HG02943 (cell line): ENCODE results near the gene PPFIA1.
"Not testable (repeated sequence)": the region's sequence is repeated elsewhere in the genome, so short reads cannot be mapped to it uniquely, and the experiment has no call there.

Experiments used
- ATAC-seq: cut with Tn5 transposase; IDR thresholded peaks from one replicate; pipeline ENCODE4 v1.9.1; 2021; ENCODE audit warnings: mild to moderate bottlenecking, low read depth, moderate library complexity; ENCODE audit not compliant: unreplicated experiment

Gene PPFIA1

GRCh38 chr11:70407814-70408213 lies 137.3 kb downstream of the PPFIA1 start:
- no peak for ATAC-seq

- not testable (repeated sequence) for ATAC-seq
Measured at GRCh38 chr11:70408326-70408725, 137.8 kb downstream of the PPFIA1 start.

GRCh38 chr11:70409437-70409836 lies 138.9 kb downstream of the PPFIA1 start:
- ATAC-seq, result no peak

DNA sequence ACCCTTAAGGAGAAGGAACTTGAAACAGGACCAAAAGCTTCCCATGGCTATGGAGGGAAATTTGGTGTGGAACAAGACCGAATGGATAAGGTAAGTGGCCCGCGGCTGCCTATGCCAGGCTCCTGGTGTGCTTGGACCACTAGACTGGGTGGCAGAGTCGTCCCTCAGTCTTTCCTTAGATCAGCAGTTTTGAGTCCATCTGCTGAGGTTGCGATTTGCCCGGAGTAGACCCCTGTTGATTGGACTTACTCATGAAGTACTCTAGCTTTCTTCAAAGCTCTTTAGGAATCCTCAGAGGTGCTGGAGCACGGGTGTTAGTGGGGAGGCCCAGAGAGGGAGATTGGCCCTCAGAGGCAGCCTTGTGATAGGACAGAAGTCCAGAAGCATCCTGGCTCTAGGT lies 139.4 kb downstream of the PPFIA1 start:
- no peak for ATAC-seq

DNA sequence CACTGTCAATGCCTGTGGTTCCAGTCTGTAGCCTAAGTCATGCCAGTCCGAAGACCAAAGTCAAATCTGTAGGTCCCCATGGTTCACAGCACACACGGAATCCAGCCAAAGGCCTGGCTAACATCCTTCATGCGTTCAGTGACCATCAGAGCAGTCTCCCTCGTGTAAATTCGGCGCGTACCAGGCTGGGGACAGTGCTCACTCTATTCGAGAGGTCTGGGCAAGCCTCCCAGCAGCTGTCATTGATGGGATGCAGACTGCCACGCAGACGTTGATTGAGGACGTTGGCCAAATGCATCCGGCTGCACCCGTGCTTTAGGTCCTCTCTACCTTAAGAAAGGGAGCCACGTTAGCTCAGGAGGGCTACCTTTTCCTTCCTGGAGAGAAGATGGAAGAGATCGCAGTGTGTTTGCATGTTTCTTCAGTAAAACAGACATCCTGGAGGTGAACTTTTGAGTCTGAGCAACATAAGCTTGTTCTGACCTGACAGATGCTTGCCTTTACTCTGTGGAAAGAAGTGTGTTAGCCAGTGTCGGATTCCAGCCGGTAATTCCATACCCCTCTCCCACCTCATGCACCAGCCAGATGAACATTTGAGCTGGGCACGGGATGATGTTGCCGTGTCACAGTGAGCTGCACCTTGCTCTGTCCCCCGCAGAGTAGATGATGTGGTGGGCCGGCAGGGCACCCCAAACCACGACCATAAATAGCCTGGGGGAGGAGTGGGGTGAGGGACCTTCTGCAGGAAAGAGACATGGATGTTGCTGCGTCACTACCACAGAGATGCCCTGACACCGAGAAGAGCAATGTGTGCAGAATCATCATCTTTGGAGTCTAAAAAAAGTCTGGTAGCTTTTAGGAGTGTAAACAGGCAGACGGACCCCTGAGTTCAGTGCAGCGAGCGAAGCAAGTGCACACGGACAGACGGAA lies 140.1 kb downstream of the PPFIA1 start:
- ATAC-seq, result no peak

- ATAC-seq, result no peak
Measured at GRCh38 chr11:70411713-70412452, 141.4 kb downstream of the PPFIA1 start.

DNA sequence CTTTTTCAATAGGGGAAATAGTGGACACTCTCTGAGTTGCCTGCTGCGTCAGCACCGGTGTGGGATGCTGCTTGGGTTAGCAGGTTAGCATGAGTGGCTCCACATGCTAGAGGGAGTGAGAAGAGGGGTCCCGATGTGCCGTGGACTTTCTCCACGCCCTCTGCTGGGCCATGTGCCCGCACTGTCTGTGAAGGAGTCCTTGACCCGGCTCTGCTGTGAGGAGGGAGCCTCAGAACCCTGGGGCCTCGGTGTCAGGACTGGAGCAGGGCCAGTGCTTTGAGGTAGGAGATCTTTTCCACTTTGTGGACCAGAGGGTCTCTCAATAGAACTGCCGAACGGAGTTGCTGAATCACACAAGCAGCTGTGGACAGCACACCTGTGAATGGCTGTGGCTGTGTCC lies 142.7 kb downstream of the PPFIA1 start:
- no peak for ATAC-seq

DNA sequence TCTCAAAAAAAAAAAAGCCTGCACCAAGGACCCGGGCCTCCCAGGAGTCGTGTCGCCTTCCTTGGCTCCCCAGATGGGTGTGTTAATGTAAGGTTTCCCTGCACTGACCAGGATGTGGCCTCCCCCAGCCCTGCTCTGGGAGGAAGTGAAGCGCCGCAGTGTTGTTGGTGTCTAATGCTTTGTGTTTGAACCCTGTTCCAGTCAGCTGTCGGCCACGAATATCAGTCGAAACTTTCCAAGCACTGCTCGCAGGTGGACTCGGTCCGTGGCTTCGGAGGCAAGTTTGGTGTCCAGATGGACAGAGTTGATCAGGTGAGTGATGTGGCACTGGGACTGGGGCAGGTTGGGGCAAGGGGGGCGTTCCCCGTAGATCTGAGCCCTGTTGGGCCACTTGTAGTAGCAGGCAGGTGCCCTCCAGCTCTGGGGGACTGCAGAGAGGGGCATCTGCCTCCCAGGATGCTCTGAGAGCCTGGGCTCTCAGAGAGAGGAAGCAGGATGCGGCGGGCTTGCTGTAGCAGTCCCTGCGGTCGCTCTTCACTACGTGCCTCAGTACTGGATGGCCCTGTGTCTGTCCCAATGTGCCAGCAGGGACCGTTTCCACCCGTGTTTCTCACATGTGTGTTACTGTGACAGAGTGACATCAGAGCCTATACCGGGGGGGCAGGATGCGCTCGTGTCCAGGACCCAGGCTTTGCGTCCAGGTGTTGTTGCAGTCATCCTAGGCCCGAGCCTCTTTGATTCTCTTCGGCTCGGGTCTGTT lies 144.0 kb downstream of the PPFIA1 start:
- ATAC-seq, result no peak

GRCh38 chr11:70415191-70415590 lies 144.7 kb downstream of the PPFIA1 start:
- no peak for ATAC-seq

DNA sequence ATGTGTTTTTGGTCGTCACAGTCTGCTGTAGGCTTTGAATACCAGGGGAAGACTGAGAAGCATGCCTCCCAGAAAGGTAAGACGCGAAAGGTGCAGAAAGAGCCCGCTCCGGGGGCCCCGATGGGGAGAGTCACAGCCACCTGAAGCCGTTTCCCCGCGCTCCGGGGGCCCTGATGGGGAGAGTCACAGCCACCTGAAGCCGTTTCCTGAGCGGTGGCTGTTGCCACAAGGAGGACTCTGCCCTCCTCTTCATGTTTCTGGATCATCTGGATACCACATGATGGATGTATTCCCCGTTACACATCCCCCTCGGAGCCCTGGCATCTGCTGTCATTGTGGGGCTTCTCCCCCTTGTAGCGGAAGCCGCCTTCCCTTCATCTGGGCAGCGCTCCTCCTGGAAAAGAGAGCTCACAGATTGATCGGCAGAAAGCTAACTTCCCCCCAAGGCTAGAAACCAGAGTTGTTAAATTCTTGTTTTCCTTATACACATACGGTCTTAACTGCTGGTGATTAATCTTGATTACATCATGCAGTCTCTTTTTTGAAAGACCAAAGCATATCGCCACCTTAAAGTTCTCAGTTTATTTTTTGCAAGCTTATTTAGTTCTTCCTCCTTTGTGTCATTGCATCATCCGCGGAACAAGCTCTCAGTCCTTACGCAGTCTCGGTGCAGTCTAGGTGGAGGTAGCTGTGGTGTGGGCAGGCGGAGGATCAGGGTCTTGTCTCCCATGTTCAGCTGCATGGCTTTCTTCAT lies 145.3 kb downstream of the PPFIA1 start:
- no peak for ATAC-seq

DNA sequence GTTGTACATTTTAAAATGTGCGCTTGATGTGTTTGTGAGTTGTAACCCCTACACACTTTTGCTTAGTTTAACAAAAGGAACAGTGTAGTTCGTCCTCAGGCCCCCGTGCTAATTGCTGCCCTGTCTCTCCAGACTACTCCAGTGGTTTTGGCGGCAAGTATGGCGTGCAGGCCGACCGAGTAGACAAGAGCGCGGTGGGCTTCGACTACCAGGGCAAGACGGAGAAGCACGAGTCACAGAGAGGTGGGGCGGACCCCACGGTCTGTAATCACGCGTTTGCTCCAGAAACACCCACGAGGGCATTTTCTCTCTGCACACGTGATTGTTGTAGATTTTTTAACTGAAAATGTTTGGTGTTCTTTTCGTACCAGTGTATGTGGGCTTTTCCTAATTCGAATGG lies 146.4 kb downstream of the PPFIA1 start:
- no peak for ATAC-seq

DNA sequence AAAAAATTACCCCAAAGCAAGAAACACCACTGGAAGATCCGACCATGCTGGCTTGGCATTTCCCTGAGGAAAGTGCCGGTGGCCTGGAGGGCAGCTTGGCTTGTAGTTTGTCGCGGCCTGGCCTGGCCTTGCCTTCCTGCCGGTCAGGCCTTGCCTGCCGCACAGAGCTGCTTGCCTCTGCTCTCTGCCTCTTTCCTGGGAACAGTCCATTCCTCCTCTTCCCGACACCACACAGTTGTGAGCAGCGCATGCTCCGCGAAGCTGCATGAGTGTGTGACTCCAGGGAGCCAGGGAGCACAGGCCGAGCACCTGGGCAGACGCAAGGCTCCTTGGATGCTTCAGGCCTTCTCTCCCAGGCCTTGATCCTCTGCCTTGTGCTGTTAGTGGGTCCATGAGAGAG lies 147.6 kb downstream of the PPFIA1 start:
- ATAC-seq, result no peak

DNA sequence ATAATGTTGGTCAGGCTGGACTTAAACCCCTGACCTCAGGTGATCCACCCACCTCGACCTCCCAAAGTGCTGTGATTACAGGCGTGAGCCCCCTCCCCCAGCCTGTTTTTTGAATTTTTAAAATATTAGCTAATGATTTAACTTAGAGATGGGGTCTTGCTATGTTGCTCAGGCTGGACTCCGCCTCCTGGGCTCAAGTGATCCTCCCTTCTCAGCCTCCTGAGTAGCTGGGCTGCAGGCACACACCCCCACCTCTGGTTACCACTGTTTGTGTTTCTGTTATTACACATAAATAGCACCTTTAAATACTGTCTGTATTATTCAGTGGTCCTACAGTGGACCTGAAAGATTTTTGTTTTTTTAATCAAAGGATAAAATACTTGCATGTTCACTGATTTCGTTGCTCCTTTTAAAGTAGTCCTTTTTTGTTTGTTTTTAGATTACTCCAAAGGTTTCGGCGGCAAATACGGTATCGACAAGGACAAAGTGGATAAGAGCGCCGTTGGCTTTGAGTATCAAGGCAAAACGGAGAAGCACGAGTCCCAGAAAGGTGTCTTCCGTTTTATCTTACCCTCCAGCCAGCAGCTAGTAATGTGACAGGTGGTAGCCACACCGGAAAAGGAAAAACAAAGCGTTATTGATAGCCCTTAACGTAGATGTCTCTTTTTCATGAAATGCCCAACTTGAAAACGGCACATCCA lies 149.0 kb downstream of the PPFIA1 start:
- no peak for ATAC-seq

DNA sequence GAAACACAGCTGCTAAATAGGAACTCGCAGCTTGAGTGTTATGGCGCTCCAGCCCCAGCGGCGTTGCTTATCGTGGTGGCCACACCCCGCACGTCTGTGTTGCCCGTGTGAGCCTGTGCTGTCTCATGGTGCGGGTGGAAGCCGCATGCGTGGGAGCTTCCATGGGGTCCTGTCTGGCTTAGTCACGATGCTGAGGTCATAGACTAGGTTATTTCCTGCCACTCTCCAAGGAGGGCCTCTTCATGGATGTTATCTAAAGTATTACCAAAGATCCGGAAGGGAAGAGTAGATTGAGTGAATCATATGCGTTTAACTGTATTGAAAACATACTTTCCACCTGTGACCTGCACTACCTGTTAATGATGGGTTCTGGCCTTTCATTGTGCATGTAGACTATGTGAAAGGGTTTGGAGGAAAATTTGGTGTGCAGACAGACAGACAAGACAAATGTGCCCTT lies 149.5 kb downstream of the PPFIA1 start:
- no peak for ATAC-seq

DNA sequence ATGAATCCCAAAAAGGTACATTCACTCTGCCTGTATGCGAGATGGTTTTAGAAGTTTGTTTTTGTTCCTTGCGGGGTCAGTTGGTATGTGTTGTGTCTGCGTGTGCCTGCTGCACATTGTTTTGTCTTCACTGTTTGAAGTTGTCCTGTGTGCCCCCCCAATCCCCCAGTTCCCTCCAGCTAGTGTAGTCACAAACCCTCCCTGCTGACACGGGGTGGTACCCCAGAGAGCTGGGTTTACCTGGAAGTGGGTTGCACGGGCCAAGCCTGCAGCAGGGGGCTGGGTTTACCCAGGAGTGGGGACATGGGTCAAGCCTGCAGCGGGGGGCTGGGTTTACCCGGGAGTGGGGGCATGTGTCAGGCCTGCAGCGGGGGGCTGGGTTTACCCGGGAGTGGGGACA lies 150.0 kb downstream of the PPFIA1 start:
- no peak for ATAC-seq

GRCh38 chr11:70421123-70421522 lies 150.6 kb downstream of the PPFIA1 start:
- no peak for ATAC-seq

DNA sequence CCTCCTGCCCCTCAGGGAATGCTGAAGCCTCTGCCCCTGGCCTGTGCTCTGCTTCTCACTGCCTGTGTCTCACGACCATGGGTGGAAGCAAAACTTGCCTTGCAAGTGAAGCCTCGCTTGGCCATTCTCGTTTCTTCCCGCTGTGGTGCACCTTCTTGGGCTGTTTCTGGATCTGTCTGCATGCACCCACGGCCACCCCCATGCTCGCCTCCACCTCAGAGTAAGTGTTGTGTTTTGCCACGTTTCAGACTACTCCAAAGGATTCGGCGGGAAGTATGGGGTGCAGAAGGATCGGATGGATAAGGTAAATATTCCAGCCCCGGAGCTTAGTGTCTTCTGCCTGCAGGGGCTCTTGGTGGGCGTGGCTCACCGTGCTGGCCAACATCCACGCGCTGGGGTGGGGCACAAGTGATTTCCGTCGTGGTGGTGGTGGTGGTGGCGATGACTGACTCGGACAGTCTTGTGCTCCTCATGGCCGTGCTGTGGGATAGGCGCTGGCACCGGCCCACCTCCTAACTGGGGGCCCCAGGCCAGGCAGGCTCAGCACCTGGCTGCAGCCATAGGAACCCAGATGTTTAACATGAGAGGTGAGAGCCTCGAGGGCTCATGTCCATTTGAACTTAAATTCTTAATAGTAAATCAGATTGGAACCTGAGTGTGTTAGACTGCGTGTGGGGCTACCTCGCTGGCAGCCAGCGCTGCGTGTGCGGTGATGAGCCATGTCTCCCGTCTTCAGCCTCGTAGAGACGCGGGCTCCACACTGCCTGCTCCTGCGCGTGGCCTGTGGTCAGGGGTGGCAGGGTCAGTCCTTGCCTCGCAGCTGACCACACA lies 152.4 kb downstream of the PPFIA1 start:
- no peak for ATAC-seq
